ENCODE measurements around the gene ANKS3.

The ANKS3 gene

GRCh38 chr16:4666537-4667202 lies 67.4 kb downstream of the ANKS3 start:
- Histone ChIP-seq H3K9me3 (ENCODE audit: control insufficient read depth, insufficient read depth, low read depth, low read length) (no peaks in the 10 kb centered on the region), H3K4me1 (ENCODE audit: control insufficient read depth, insufficient read depth, low read length) (no peaks in the 10 kb centered on the region), H3K27ac (ENCODE audit: extremely low read depth, low read depth, low read length) (no peak overlapping the region), H3K36me3 (ENCODE audit: control insufficient read depth in 2 of 2, insufficient read depth in 1 of 2, low read length in 2 of 2) (peaks cover 18 to 78% of the 10 kb centered on the region in 2 experiments; a peak in 2 of 3 replicates), H3K4me3 (ENCODE audit: low read depth, low read length) (no peak overlapping the region)
- POLR2A ChIA-PET: no interaction called here
- TF ChIP-seq ZNF544 (tag by site-specific recombination; IDR thresholded peaks at IDR 0.05) (no peak), ZNF629 (tag by site-specific recombination; IDR thresholded peaks at IDR 0.05) (no peak), KLF7 (tag by site-specific recombination; IDR thresholded peaks at IDR 0.05; ENCODE audit: borderline replicate concordance) (no peak), ZNF341 (tag by site-specific recombination; IDR thresholded peaks at IDR 0.05; ENCODE audit: low read depth) (no peak), ZBTB20 (tag by site-specific recombination; IDR thresholded peaks at IDR 0.05) (no peak), ZSCAN16 (tag by site-specific recombination; IDR thresholded peaks at IDR 0.05) (no peak), ZNF2 (tag by site-specific recombination; IDR thresholded peaks at IDR 0.05) (no peak), ZEB2 (tag by site-specific recombination; IDR thresholded peaks at IDR 0.05) (no peak), ZNF48 (tag by site-specific recombination; IDR thresholded peaks at IDR 0.05) (no peak), ZNF214 (tag by site-specific recombination; IDR thresholded peaks at IDR 0.05; ENCODE audit: borderline replicate concordance) (no peak), ZNF501 (tag by site-specific recombination; IDR thresholded peaks at IDR 0.05) (no peak)
- TF ChIP-seq, protein P1, sequence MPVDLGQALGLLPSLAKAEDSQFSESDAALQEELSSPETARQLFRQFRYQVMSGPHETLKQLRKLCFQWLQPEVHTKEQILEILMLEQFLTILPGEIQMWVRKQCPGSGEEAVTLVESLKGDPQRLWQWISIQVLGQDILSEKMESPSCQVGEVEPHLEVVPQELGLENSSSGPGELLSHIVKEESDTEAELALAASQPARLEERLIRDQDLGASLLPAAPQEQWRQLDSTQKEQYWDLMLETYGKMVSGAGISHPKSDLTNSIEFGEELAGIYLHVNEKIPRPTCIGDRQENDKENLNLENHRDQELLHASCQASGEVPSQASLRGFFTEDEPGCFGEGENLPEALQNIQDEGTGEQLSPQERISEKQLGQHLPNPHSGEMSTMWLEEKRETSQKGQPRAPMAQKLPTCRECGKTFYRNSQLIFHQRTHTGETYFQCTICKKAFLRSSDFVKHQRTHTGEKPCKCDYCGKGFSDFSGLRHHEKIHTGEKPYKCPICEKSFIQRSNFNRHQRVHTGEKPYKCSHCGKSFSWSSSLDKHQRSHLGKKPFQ (tag by site-specific recombination; IDR thresholded peaks at IDR 0.05): no peak
- TF ChIP-seq, protein P2, sequence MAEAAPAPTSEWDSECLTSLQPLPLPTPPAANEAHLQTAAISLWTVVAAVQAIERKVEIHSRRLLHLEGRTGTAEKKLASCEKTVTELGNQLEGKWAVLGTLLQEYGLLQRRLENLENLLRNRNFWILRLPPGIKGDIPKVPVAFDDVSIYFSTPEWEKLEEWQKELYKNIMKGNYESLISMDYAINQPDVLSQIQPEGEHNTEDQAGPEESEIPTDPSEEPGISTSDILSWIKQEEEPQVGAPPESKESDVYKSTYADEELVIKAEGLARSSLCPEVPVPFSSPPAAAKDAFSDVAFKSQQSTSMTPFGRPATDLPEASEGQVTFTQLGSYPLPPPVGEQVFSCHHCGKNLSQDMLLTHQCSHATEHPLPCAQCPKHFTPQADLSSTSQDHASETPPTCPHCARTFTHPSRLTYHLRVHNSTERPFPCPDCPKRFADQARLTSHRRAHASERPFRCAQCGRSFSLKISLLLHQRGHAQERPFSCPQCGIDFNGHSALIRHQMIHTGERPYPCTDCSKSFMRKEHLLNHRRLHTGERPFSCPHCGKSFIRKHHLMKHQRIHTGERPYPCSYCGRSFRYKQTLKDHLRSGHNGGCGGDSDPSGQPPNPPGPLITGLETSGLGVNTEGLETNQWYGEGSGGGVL (tag by site-specific recombination; IDR thresholded peaks at IDR 0.05): no peak
- CTCF ChIA-PET: no interaction called here

DNA sequence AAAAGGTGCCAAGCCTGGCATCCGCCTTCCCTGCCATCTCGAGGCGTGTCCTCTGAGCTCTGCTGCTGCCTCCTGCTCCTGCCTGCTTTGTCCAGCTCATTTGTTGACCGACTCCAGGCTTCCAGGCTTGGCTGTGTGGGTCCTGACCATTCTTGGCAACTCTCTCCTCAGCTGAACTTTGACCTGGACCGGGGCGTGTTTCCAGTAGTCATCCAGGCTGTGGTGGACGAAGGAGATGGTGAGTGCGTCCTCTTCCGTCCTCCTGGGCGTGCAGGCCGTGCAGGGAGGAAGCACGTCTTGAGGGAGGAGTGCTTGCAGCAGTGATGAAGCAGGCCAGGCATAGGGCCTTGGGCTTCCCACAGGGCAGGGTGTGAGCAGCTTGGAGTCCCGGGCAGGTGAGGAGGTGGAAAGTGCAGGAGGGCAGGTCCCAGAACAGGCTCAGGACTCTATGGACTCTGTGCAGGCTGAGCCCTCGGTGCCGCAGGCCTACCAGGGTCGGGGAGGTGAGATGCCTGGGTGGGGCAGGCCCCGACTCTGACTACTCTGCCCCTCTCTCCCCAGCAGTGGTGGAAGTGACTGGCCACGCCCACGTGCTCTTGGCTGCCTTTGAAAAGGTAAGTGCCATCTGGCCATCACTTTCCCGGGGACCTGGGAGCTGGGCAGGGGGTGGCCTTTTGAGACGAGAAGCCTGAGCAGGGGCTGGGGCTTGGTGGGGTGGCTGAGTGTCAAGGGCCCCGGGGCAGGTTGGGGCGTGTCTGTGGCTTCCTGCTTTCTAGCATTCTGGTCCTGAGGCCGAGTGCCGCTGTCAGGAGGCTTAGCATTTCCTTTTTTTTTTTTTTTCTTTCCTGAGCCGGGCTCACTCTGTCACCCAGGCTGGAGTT lies 69.3 kb downstream of the ANKS3 start:
- no peaks in the 10 kb centered on the region for H3K4me1 ChIP-seq (ENCODE audit: control insufficient read depth, insufficient read depth, low read length)
- no peak for TF ChIP-seq ZNF335 (tag by site-specific recombination; conservative IDR thresholded peaks at IDR 0.05)
- no peak for TF ChIP-seq ZNF10 (tag by site-specific recombination; IDR thresholded peaks at IDR 0.05)
- no peak for TF ChIP-seq BCL11B (tag by site-specific recombination; IDR thresholded peaks at IDR 0.05; ENCODE audit: low read depth)
- TF ChIP-seq, protein P3, sequence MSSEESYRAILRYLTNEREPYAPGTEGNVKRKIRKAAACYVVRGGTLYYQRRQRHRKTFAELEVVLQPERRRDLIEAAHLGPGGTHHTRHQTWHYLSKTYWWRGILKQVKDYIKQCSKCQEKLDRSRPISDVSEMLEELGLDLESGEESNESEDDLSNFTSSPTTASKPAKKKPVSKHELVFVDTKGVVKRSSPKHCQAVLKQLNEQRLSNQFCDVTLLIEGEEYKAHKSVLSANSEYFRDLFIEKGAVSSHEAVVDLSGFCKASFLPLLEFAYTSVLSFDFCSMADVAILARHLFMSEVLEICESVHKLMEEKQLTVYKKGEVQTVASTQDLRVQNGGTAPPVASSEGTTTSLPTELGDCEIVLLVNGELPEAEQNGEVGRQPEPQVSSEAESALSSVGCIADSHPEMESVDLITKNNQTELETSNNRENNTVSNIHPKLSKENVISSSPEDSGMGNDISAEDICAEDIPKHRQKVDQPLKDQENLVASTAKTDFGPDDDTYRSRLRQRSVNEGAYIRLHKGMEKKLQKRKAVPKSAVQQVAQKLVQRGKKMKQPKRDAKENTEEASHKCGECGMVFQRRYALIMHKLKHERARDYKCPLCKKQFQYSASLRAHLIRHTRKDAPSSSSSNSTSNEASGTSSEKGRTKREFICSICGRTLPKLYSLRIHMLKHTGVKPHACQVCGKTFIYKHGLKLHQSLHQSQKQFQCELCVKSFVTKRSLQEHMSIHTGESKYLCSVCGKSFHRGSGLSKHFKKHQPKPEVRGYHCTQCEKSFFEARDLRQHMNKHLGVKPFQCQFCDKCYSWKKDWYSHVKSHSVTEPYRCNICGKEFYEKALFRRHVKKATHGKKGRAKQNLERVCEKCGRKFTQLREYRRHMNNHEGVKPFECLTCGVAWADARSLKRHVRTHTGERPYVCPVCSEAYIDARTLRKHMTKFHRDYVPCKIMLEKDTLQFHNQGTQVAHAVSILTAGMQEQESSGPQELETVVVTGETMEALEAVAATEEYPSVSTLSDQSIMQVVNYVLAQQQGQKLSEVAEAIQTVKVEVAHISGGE (tag by site-specific recombination; conservative IDR thresholded peaks at IDR 0.05; ENCODE audit: low read depth): no peak
- TF ChIP-seq ZNF704 (tag by site-specific recombination; IDR thresholded peaks at IDR 0.05): no peak
- CTCF ChIA-PET: interaction anchor here (1.0 kb wide), 1 partner anchor 15 kb away, joined by 3 read pairs; no protein-coding TSS in a partner anchor
- H3K9me3 ChIP-seq (ENCODE audit: control insufficient read depth, insufficient read depth, low read depth, low read length): no peaks in the 10 kb centered on the region
- H3K27ac ChIP-seq (ENCODE audit: extremely low read depth, low read depth, low read length): no peak overlapping the region
- peaks cover 18 to 79% of the 10 kb centered on the region in 2 experiments; a peak in 2 of 3 replicates for H3K36me3 ChIP-seq (ENCODE audit: control insufficient read depth in 2 of 2, insufficient read depth in 1 of 2, low read length in 2 of 2)
- no peak overlapping the region for H3K4me3 ChIP-seq (ENCODE audit: low read depth, low read length)
- POLR2A ChIA-PET: no interaction called here
